HTR-8/SVneo (cell line): ENCODE data around the gene FRMD3.
A peak's percentile ranks its signal among the peaks of the same experiment; 100 is the strongest.

Experiments
- DNase-seq: peaks from one replicate; pipeline ENCODE4 v3.0.0; 2011; ENCODE audit warnings: low spot score, mixed read lengths; ENCODE audit not compliant: insufficient read length
- FAIRE-seq: peaks from 2 replicates; lab custom pipeline; 2011; peaks lifted over from hg19 to GRCh38; lab: Jason Lieb, UNC

The FRMD3 gene

DNA sequence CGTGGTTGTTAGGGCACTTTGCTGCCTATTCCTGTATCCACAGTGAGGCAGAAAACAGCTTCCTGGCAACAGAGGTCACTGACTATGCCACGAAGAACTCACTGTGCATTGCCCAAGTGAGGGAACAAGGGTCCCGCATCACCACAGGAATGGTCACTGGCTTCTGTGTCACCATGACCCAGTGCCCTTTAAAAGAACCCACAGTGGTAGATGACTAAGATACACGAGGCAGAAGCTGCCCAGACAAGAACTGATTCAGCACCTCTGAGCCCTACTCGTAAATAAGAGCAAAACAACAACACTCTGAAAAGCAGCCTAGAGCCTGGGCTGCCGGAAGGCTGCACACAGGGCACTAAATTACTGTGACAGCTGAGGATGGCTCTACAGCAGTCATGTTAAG, 238.6 kb downstream of the FRMD3 start:
- peak; percentile 5 for DNase-seq
- FAIRE-seq = no peak

- no peak for FAIRE-seq
- DNase-seq = no peak
Observed at GRCh38 chr9:83299094-83299493, 239.1 kb downstream of the FRMD3 start.

DNA sequence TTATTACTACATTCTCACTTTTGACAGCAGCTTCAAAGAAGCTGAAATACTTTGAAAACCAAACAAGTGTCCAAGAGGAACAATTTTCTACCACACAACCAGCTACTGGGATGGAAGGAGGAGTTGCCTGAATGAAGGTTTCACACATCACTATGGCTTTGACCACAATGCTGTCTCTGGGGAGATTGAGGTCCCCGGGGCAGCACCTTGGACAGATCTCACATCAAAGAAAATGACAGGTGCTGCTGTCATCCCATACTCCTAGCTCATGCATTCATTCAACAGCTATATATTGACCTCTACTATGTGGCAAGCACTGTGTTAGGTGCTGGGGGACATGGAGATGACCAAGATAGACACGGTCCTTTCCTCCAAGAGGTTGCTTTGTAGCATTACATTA, 242.1 kb downstream of the FRMD3 start:
- DNase-seq (no peak), FAIRE-seq (no peak)

- no peak for DNase-seq
Observed at GRCh38 chr9:83294816-83295215, 243.4 kb downstream of the FRMD3 start.

DNA sequence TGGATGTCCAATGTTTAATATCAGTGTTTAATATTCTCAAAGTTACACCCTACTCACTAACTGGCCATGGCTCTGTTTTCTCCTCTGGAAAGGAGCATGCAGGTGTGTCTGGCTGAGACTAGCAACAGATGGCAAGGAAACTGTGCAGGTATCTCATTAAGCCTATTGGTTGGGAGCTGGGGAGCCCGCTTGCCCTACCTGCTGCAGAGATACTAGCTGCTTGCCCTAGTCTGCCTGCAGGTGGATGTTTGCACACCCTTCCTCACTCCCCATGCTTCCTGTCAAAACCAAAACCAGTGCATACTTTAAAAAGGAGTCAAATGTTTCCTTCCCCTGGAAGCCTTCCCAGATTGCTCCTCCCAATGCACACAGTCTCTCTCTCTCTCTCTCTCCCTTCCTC, 247.0 kb downstream of the FRMD3 start:
- FAIRE-seq (no peak), DNase-seq (no peak)

More at GRCh38 chr9:83294816-83295215, 243.4 kb downstream of the FRMD3 start:
- FAIRE-seq = no peak

GRCh38 chr9:83290692-83291091, 247.5 kb downstream of the FRMD3 start:
- no peak for DNase-seq
- no peak for FAIRE-seq

- FAIRE-seq = no peak
- no peak for DNase-seq
Observed at GRCh38 chr9:83287021-83287420, 251.2 kb downstream of the FRMD3 start.

DNA sequence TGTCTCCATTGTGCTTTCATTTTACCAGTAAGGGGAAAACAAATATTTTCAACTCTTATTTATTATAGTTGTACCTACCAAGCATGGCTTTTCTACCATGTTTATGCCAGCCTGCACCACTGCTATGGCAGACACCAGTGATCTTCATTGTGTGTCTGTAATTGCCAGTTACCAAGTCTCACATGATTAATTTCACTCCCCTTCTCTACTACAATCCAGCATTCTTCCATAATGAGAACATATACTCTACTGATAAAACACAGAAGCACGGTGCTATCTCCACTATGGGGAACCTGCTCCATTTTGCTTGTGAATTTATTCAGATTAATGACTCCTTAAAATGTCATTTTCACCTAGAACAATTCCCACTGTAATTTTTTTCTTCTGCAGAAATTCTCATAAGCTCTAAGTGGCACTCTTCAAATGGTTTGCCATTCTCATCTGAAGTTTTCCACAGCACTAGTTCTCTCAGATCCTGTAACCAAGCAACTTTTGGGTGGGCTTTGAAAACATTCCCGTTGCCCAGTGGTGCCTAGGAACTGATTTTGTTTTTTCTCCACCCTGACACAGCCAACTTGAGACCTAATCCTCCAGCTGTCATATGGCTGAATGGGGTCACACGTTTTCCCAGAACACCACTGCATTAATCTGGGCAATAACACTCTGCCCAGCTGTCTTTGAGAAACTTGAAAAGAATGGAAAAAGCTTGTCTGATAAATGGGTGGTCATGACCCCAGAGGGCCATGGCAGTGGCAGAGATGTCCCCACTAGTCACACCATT, 252.6 kb downstream of the FRMD3 start:
- FAIRE-seq = no peak
- DNase-seq = no peak

DNA sequence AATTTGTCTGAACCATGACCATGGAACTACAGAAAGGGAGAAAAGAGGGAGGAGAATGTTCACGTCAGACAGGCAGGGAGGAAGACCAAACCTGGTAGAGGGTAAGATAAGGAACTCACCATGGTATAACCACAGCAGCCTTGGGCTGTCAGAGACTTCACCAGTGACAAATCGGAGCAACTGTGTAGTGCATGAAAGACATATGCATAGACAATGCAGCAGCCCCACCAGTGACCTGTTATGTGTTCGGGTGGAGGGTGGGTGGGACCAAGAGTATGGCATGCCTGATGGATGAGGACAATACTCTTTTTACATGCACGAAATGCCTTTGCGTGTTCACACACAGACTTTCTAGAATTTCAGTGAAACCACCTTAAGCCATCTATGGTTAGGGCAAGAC, 253.5 kb downstream of the FRMD3 start:
- no peak for FAIRE-seq

DNA sequence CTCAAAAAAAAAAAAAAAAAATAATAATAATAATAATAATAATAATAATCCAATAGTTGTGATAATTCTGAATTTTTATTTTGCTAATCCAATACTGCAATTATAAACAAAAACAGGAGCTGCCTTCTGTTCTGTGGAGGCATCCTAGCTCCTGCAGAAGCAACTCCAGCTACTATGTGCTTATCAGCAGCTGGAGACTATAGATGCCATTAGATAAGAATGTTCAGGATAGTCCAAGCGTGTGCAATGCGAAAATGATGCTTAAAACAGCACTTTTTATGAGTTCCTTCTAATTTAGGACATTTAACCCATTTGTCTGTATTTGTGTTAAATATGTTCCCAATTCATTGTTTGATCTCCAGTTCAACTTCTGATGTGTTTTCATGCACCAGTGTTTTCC, 254.7 kb downstream of the FRMD3 start:
- no peak for DNase-seq
- no peak for FAIRE-seq

More for the DNA sequence above, 253.5 kb downstream of the FRMD3 start:
- no peak for DNase-seq

DNA sequence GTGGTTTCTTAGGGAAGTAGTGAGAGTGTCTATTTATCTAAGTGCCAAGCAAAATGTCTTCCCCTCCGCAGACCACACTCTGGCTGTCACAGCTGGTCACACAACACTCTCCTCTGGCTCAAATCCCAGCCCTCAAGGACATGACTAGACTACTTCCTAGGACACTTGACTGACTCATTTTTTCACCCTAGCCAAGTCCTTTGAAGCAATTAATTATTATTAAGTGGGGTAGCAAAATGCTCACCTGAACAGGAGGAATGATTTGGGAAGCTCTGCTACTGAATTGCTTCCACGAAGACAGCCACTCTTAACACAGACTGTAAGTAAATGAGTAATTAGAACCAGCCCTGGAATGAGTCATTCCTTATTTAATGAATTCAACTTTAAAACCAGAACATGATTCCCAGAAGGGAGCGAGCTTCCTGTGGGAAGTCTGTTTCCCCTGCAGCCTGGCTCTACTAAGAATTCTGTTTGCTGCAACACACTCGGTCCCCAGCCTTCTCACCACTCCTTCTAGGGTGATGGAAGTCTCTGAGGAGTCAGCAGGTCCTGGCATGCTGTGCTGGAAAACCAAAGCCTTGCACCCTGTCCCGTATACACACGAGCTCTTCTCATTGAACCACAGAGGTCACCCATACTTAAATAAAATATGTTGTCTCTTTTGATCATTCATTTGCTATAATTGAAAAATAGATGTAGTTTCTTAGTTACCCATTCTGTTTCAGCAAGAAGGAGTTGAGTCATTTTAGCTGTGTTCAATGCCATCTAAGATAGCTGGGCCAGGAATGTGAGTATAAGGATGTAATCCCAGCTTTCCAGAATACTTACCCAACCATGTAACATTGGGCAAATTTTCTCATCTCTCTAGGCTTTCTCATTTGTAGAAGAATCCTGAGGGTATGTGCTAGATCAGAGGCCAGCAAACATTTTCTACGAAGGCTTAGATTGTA, 256.6 kb downstream of the FRMD3 start:
- FAIRE-seq = no peak
- no peak for DNase-seq

GRCh38 chr9:83280790-83281189, 257.4 kb downstream of the FRMD3 start:
- FAIRE-seq = no peak
- DNase-seq = no peak

DNA sequence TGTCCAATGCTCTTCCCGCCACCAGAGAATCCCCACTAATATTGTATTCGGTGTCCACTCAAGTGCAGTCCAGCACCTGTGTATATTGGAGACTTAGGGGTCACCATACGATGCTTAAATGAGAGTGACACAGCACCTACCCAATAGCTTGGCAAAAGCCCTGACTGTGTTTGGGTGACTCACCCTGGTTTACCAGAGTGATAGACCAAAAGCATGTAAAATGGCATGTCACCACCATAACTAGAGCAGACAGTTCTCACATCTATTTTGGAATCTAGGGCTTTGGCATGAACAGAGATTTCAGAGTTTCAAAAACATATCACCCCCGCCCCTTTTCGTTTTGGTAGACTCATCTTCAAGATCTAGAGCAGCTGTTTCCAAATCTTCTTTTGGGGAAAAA, 257.9 kb downstream of the FRMD3 start:
- FAIRE-seq = no peak

GRCh38 chr9:83274787-83275186, 263.4 kb downstream of the FRMD3 start:
- DNase-seq (no peak), FAIRE-seq (no peak)

More for the DNA sequence above, 257.9 kb downstream of the FRMD3 start:
- no peak for DNase-seq

DNA sequence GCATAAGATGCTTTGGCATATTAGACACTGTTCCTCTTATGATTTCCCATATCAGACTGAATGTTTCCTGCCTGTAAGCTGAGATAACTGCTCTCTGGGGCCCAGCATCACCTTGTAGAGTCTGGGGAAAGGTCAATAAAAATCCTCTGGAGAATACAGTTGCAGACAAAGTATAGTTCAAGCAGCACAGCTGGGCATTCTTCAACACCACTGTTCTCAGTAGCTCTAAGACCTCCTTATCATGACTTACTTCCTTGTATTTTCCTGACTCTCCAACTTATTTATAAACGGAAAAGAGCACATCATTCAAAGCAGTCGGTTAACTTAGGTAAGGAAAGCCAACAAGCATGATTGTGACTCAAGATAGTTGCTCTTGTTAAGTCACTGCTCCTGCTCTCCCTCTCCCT, 266.5 kb downstream of the FRMD3 start:
- DNase-seq (no peak), FAIRE-seq (no peak)

GRCh38 chr9:83270116-83270515, 268.1 kb downstream of the FRMD3 start:
- FAIRE-seq (no peak), DNase-seq (no peak)

GRCh38 chr9:83267741-83268140, 270.5 kb downstream of the FRMD3 start:
- FAIRE-seq (no peak), DNase-seq (no peak)

DNA sequence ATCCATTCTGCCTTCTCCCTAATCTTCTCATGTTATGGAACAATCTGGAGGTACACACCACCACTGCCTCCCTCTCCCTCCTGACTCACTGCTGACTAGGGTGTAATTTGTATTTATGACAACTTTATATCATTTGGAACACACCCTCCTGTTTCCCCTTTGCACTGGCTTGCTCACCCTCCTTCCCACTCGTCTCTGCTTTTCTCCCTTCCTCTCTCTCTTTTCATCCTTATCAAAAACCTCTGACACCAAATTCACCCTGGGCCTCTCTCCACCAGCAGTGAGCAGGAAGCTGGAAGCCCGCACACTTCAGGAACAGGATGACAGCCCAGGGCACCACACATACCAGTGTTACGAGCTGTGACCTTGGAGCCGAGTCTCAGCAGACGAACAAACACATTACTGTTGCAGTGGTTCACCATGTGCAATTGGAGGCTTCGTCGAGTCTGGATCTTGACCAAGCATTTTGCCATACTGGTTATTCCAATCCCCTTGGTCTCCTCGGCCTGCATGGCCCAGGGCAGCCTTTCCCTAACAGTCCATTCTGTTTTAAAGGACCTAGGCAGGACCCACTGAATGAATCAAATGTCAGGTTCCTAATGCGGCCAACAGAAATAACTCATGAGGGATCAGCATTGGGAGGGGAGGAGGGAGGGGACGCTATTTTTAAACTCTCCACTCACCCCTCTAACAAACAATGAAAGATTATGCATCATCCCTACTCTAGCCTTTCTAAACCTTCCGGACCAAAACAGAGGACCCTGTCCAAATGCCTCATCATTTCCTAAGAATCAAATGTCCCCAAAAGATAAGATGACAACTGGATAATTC, 271.3 kb downstream of the FRMD3 start:
- FAIRE-seq = no peak
- no peak for DNase-seq

- no peak for FAIRE-seq
- DNase-seq = no peak
Observed at GRCh38 chr9:83266331-83266665, 271.9 kb downstream of the FRMD3 start.

DNA sequence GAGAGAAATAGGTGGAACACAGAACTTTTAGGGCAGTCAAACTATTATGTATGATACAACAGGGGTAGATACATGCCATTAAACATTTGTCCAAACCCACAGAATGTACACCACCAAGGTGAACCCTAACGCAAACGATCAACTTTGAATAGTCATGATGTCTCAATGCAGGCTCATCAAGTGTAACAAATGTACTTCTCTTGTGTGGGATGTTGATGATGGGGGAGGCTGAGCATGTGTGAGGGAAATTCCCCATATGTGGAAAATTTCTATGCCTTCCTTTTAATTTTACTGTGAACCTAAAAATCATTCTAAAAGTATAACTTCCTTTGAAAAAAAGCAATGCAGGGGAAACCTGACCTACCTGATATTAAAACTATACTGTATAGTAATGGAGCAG, 273.9 kb downstream of the FRMD3 start:
- FAIRE-seq (no peak), DNase-seq (no peak)
